GM12875 (cell line): ENCODE measurements around the gene NHEJ1.

ENCODE experiments used
- H3K4me3 ChIP-seq: one replicate; pipeline ENCODE4 v1.5.1; 2011; ENCODE audit warnings: low read depth, low read length, control low read depth
- TF ChIP-seq, protein P1 (sequence below): IDR thresholded peaks from 2 replicates; pipeline ENCODE4 v1.5.1; 2011; ENCODE audit warnings: low read depth, mild to moderate bottlenecking, control low read depth, inconsistent platforms, low read length, moderate library complexity, borderline replicate concordance; ENCODE audit not compliant: insufficient read depth

Gene NHEJ1

GRCh38 chr2:219133976-219134375 lies 26.6 kb downstream of the NHEJ1 start:
- no peak overlapping the region for H3K4me3 ChIP-seq
- TF ChIP-seq, protein P1, sequence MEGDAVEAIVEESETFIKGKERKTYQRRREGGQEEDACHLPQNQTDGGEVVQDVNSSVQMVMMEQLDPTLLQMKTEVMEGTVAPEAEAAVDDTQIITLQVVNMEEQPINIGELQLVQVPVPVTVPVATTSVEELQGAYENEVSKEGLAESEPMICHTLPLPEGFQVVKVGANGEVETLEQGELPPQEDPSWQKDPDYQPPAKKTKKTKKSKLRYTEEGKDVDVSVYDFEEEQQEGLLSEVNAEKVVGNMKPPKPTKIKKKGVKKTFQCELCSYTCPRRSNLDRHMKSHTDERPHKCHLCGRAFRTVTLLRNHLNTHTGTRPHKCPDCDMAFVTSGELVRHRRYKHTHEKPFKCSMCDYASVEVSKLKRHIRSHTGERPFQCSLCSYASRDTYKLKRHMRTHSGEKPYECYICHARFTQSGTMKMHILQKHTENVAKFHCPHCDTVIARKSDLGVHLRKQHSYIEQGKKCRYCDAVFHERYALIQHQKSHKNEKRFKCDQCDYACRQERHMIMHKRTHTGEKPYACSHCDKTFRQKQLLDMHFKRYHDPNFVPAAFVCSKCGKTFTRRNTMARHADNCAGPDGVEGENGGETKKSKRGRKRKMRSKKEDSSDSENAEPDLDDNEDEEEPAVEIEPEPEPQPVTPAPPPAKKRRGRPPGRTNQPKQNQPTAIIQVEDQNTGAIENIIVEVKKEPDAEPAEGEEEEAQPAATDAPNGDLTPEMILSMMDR = no peak

GRCh38 chr2:219131744-219132143 lies 28.9 kb downstream of the NHEJ1 start:
- H3K4me3 ChIP-seq = no peak overlapping the region

DNA sequence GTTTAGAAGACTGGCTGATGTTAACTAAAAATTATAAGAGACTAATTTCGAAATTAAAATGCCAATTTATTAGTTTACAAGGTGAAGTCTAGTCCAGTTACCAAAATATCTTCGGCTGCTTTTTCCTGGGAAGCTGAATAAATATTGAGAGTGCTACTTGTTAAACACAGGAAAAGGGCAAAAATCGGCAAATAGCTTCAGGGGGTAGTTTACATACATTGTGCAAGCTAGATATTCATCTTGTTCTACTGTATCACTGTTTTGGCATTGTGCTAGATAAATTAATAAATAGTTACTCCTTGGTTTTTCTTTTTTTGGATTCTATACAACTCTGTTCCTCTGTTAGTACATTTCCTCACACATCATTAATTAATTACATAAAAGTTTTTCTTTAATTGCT lies 29.3 kb downstream of the NHEJ1 start:
- TF ChIP-seq, protein P1 = no peak
- H3K4me3 ChIP-seq = no peak overlapping the region

More at GRCh38 chr2:219131744-219132143, 28.9 kb downstream of the NHEJ1 start:
- TF ChIP-seq, protein P1 = no peak

DNA sequence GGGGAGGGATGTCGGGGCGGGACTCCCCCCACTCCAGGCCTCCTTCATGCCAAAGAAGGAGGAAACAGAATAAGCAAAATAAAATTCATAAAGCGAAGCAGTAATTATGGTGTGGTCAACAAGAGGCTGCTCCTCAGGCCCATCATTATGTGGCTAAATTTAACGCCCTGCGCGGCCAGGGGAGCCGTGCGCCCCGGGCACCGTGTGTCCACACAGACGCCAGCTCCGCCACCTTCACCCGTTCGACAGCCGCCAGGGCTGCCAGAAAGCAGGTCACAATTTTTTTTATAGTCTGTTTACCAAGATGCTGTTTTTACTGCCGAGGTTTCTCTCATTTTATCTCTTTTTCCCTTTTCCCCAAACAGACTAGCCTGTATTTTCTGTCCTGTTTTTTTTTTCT lies 31.0 kb downstream of the NHEJ1 start:
- TF ChIP-seq, protein P1 = no peak
- H3K4me3 ChIP-seq = no peak overlapping the region

DNA sequence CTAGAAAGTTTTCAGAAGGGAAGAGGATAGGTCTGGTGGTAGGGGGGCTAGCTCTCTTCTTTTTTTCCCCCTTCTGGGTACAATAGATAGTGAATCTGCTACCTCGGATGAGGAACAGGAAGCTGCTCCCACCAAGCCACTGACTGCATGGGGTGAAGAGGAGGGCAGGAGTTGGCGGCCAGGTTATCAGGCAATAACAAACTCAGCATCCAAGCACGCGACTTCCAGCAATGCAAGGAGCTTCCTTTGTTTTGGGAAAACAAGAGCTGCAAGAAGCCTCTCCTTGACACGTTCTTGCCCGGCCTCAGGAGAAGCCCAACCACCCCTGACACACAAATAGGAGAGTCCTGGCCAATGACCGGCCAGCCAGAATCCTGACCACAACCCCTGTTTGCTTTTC lies 32.2 kb downstream of the NHEJ1 start:
- TF ChIP-seq, protein P1 = no peak
- H3K4me3 ChIP-seq = no peak overlapping the region

- H3K4me3 ChIP-seq = no peak overlapping the region
- TF ChIP-seq, protein P1 = no peak
Measured at GRCh38 chr2:219127037-219127635, 33.5 kb downstream of the NHEJ1 start.

DNA sequence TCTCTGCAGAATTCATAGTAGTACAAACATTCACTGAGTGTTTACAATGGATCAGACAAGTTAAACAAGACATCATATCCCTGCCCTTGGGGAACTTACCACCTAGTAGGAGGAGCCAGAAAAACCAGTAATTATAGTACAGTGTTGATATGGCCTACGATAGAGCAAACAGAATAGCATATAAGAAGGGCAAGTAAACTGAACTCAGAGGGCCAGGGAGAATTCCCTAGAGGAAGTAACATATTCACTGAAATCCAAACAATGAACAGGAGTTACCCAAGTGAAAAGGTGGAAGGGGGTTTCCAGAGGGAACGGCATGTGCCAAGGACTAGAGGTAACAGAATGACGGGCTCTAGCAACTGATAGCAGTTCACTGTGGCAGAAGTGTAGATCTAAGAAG lies 34.1 kb downstream of the NHEJ1 start:
- TF ChIP-seq, protein P1 = no peak
- H3K4me3 ChIP-seq = no peak overlapping the region
